CD4-positive, alpha-beta T cell treated with Interleukin-1 beta for 1 hour (primary cell): ENCODE data around the gene PPP1CB.

ENCODE experiments used
- DNase-seq, 2 donors: peaks; one replicate each; pipeline ENCODE4 v3.0.0-alpha.2; 2020 to 2022

PPP1CB gene

DNA sequence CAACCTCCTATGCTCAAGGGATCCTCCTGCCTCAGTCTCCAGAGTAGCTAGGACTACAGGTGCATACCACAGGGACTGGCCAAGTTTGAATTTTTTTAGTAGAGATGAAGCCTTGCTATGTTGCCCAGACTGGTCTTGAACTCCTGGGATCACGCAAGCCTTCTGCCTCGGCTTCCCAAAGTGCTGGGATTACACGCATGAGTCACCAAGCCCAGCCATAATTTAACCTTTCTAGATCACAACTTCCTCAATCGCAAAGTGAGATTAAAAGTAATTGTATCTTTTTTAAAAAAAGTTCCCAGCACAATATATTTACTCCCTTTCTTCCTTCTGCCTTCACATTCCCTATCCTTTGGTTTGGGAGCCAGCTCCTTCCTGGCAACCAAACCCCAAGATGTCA lies 5.8 kb upstream of the PPP1CB start:
- no peak for DNase-seq

DNA sequence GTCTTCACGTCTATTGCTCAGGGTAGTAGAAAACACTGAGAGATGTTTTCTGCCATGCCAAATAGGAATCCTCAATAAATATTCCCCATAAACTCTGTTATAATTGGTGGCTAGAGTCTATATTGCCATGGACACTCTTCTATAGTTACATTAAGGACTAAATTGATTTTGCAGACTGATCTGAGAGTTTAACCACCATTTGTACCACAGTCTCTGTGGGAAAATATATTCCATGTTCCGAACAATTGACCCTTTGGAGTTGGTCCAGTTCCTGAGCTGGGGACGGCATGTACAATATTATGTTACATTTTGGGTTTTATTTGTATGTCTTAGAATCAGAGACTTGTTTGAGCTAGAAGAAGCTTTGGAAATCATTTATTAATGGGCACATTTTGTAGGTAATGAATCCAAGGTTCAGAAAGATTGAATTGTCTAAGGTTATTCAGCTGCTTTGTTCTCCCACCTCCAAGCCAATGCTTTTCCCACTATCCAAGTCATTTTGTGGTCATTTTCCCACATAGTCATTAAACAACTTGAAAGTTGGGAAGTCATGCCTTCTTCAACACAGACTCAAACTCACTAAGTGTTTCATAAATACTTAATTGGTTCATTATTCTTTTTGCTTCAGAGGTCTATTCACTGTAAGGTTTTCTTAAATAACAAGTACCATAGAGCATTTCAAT lies 5.1 kb upstream of the PPP1CB start:
- DNase-seq: no peak

DNA sequence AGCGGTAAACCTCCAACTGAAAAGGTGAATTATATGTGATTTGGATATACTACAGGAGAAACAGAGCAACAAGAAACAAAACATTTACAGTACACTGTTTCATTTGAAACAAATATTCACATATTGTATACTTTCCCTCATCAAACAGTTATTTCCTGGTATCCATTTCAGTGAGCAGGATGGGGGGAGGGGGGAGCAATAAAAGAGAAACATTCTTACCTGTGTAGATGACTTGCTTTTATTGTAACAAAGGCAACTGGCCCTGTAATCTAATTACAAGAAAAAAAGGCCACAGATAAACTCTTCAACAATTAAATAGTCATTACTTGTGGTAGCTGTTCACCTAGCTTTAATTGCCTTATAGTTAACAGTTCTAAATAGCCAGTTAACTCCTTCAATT lies 3.9 kb upstream of the PPP1CB start:
- no peak for DNase-seq

DNA sequence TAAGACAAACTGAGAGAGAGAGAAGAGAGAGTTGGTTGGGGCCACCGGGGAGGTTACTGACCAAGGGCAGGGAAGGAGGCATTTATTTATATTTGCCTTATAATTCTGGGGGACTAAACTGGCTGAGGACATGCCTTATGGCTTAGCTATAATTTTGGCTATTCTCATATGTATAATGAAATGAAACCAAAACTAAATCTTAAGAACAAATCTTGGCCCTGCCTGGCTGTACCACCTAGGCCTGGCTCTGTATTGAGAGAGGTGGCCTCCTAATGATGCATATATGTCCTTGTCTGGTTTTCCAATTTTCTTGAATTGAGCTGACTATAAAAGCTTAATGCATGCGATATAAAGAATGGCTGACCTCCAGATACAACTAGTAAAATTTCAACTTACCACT lies 3.5 kb upstream of the PPP1CB start:
- DNase-seq: peak in 1 of 2 donors; percentile 36

DNA sequence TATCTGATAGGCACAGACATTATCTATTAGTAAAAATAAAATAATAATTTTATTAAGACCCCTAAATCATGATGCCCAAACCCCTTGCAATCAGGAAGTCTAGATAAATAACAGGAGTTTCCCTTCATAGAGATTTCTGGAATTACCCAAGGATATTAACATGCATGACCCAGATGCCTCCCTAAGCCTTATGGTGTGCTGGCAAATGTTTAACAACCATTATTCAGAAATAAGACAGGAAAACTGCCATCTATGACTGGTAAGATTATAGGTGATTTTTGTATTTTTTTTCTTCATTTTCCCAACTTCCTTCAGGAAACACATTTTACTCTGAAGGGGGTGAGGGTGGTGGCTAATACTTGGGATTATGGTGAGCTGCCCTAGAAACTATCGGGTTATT lies 2.7 kb upstream of the PPP1CB start:
- DNase-seq: no peak

DNA sequence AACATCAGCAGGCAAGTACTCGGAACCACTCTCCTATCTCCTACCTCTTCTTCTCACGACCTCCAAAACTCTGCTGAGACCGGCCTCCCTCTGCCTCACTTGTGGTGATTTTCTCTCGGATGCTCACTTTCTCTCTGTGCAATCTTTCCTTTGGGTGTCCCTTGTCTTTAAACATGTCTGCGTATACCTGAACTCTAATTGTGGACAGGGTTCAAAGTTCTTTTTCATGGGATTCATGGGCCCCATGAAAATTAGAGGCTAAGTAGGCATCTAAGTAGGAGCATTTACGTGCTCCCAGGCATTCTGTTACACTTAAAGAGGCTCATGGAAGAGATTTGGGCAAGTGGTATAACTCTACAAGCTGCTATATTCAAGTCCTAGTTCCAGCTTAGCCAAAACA lies 2.1 kb upstream of the PPP1CB start:
- no peak for DNase-seq

DNA sequence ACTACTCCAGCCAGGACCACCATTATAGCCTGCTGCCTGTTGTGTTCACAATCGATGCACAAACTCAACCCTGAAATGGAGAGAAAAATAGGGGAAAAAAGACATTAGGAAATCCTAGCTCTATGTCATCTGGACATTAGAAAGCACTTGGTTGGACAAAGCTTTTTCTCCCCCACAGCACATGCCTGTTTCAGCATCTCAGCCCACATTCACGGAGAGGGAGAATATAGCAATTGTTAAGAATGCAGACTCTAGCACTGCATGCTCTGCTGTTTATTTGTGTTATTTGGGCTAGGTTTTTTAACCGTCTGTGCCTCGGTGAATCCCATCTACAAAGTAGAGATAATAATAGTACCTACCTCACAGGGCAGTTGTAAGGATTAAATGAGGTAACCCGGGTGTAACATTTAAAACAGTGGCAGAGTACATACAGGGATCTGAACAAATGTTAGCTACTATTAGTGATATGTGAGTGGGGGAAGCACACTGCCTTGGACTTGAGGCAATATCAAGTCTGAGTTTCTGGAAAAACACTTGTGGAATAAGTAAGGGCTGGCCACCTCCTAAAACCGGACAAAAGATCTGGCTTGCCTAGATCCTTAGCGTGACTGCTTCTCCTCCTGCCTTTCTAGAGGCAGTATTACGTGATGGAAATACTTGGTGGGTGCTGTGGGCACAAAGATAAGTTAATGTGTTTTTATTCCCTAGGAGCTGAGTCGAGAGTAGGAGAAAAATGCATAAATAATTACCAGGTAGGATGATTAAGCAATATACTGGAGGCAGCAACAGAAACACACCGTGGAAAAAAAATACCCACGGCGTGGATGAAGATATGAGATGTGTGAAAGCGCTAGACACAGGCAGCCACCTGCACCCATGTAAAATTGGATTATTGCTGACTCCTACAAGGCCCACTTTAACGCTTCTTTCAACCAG lies 1.0 kb upstream of the PPP1CB start:
- DNase-seq: peak in 1 of 2 donors; percentile 55

DNA sequence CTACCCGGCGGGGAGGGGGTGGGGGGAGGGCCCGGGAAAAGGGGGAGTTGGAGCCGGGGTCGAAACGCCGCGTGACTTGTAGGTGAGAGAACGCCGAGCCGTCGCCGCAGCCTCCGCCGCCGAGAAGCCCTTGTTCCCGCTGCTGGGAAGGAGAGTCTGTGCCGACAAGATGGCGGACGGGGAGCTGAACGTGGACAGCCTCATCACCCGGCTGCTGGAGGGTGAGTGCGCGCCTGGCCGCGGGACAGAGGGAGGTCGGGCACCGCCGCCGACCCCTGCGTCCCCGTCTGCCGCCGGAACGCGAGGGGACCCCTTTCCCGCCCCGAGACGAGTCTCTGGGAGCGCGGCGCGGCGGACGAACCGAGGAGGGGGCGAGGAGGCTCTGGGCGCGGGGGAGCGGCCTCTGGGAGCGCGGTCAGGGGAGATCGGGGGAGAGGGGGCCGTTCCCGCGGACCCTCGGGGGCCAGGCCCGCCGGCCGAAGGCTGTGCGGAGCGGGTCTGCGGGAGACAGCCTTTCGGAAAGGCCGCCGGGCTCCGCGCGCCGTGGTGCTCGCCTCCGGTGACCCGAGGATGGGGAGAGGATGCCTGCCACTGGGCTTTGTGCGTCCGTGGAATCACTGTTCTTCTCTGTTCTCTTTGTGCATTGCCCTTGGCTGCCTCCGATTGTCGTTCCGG lies 463 bp downstream of the PPP1CB start:
- DNase-seq: peak; percentile 19 to 43

DNA sequence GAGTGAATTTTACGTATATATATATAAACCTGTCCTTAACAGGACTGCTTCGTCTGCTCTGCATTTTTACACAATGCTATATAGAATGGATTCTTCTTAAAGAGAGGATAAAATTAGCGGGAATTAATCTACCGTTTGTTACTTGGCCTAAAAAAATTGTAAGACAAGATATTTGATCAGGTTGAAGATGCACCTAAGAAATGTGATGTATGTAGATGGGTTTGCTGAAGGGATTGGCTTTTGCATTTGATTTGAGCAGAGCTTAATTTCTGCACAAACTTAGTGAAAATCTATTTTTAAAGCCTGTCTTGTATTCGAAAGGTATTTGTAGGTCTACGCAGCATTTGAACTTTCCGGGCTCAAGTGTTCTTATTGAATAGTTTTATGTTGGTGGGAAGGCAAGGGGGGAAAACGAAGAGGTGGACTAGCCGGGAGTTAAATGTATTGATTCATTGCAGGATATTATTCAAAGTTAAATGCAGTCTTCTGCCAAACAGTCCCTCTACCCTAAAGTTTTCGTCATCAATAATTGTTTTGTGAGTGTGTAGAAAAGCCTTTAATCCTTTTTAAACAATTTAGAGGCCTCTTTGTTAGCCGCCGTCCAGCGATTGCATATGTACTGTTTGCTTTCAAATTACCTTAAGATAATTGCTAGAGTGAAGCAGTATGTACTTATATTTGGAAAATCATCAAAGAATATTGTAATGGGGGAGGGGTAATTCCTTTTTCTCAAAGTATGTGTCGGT lies 1.2 kb downstream of the PPP1CB start:
- DNase-seq: peak in 1 of 2 donors; percentile 32

DNA sequence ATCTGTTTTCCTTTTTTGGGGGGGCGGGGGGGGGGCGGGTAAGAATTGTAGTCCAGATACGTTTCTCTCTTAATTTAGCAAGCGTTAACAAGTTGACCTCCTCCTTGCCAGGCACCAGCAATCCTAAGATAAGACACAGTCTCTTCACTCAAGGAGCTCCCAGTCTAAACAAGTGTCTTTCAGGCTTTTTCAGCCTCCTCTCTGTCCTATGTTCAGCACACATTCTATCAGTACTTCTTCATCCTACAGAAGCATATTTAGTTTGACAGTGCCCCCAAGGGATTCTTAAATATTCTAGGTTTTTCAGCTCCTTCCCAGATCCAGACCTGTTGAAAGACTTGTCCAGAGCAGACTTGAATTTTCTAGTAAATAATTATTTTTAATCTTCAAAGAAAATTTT lies 2.7 kb downstream of the PPP1CB start:
- no peak for DNase-seq

DNA sequence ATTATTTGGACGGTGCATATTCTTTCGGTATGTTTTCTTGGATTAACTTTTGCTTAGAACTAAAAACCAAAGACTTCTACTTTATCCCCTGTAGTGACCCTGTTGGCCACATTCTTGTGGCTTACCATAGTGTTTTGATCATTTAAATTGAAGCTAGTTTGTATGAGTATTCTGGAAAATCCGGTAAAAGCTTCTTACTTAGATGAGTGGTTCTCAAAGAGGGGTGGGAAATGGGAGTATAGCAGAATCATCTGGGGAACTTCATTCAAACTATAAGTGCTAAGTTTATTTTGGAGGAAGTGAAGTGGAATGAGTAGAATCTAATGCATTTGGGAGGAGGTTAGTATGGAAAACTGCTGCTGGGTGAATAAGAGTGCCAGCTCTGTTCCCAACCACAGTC lies 3.8 kb downstream of the PPP1CB start:
- DNase-seq: no peak

DNA sequence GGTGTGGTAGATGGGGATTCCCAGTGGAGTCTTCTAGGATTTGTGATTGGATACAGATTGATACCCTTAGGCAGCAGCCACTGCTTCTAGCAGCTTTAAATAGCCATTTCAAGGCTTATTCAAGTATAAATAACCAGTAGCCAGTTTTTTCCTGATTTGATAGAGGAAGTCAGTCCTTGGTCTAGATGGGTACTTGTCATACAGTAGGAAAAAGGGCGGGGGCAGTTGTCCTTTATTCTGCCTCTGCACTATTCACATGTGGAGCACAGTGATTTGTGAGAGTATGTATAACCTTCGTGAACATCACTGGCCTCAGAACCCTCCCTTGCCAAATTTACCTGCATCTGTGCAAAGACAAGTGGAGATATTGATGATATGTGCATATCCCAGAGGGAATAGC lies 6.8 kb downstream of the PPP1CB start:
- DNase-seq: no peak

DNA sequence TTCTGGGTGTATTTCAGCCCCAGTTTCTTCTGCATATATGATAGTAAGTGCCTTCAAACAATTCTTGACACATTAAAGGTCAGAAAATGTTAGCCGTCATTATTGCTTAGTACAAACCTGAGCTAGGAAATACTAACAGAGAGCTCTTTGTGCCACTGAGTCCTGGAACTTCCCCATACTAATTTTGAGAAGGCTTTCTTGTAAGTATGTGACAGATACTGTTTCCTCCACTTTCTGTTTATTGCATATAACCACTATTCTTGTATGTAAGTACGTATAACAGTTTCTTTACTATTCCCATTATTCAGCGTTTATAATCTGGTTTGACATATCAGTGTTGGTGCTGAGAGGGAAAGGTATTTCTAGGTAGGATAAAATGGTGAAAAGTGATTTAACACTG lies 9.8 kb downstream of the PPP1CB start:
- DNase-seq: no peak

DNA sequence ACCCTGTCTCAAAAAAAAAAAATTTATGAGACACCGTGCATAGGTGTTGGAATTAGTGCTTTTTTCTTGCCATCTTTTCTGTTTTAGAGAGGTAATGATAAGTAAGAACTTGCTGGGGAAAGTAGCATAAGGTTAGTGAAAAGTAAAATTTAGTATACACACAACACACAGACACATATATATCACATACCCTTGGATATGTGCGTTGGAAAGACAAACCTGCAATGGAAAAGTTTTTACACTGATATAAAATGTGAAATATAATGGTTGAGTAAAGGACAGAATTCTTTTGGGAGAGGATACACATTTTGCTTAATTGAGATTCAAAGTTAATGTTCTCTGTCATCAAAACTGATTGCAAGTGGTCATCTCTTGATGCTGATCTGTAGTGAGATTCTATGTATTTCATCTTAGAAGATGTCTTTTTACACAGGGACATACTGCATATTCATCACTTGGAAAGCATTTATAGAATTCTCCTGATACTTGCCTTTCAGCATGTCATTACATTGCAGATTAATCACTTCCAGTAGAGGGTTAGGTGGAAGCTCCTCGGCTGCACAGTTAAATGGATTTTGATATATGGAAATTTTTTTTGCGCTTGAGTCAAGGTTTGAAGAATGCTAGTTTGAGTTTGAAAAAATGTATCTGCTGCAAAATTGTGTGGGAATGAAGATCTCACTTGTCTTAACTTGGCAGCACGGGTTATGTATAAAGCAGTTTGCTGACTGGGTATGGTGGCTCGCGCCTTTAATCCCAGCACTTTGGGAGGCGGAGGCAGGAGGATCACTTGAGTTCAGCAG lies 13.5 kb downstream of the PPP1CB start:
- no peak for DNase-seq

DNA sequence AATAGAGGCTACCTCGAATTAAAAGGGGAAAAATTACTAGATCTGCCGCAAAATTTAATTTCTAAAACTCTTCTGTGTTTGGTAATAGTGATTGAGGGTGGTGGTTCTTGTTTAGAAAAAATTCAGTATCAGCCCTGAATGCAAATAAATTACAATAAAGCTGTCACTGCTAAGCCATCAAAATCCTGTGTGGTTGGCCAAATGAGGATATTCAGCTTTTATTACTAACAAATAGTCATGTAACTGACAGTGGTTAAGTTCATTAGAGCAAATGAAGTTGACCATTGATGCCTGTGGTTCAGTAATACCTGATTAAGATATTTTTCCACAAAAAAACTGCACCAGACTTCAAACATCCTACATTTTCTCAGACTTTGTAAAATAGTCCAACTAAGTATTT lies 14.4 kb downstream of the PPP1CB start:
- no peak for DNase-seq

DNA sequence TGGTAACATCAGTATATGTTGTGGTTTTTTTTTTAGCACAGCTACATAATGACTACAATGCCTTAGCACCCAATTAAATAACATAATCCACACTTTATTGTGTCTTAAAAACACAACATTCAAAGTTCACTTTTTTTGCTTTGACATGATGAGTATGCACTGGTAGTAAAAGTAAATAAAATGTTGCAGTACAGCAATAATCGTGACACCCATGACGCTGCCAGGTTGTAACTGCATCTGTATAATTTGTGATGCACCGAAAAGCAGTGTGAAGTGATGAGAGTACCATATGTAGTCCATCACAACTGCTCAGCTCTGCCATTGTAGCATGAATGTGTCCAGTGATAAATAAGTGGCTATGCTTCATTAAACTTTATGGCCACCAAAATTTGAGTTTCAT lies 15.7 kb downstream of the PPP1CB start:
- no peak for DNase-seq

DNA sequence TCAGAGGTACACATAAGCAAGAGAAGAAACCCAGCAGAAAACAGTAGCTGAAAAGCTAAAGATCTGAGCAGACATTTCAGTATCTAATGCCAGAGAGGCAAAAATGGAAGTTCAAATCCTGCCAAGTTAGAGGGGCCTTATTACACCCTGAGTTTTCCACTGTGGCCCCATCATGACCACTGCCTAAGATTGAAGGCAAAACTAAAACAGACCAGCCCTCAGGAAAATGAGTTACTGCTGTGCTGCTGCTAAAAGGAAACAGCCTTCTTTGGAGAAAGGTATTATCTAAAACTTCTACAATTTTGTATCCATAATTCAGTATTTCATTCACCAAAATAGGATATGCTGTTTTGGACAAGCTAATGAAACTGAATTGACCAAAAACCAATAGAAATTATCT lies 16.8 kb downstream of the PPP1CB start:
- DNase-seq: no peak

DNA sequence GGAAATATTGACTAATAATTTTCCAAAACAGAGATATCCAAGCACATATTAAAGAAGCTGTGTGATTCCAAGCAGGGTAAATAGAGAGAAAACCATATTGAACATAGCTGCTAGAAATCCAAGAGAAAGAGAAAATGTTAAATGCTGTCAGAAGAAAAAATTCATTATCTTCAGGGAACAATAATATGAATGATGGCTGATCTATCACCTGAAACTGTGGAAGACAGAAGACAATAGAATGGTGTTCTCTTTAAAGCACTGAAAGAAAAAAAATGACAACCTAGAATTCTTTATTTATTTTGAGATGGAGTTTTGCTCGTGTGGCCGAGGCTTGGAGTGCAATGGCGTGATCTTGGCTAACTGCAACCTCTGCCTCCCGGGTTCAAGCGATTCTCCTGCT lies 17.3 kb downstream of the PPP1CB start:
- DNase-seq: no peak

DNA sequence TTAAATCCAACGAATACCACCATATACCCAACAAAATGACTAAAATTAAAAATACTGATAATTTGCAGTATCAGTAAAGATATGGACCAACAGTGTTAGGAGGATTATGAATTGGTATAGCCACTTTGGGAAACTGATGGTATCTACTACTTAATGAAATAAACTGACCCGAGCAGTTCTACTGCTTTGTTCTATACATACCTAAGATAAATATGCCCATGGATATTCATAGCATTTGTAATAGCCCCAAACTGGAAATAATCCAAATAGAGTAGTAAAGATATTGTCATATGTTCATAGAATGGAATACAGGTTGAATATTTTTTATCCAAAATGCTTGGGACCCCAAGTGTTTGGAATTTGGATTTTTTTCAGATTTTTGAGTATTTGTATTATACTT lies 20.7 kb downstream of the PPP1CB start:
- DNase-seq: no peak

DNA sequence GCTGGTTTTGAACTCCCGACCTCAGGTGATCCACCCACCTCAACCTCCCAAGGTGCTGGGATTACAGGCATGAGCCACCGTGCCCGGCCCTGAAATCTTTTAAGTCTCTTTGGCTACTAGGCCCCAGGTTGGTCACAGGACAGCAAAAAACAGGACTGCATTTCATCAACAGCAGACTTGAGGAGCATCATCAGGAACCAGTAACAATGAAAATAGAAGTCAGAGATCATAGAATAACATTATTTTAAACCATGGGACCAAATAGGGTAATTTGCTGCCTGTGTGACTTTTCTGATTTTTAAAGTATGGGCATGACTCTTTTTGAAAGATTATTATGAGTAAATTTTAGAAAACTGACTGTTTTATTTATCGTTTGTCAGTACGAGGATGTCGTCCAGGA lies 24.8 kb downstream of the PPP1CB start:
- DNase-seq: no peak

DNA sequence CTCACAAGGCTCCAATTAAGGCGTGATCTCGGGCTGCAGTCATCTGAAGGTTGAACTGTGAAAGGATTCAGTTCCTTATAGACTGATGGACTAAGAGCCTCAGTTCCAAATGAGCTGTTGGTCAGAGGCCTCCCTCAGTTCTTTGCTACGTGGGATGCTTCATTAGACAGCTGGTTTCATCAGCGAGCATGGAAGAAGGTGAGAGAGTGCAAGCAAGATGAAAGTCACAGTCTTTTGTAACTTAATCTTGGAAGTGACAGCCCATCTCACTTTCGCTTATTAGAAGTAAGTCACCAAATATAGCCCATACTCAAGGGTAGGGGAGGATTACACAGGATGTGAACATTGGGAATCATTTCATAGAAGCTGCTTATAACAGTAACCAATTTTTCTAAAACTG lies 26.8 kb downstream of the PPP1CB start:
- no peak for DNase-seq

DNA sequence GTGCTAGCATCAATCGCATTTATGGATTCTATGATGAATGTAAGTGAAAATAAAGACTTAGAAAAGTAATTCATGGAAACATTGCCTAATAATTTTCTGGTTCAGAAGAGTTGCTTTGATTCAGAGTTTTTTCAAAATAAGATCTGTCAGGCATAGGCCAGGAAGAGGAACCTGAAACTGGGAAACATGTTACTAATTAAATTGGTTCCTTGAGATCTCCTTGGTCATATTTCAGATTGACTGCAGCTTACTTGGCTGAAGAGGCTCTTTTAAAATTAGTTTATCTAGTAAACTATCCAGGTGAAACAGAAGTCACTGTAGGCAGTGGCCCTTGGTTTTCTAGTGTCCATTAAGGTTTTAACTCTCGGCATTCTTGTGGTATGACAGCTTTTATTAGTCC lies 27.4 kb downstream of the PPP1CB start:
- DNase-seq: no peak
